Left cardiac atrium (tissue), 4 donors: Measurements from ENCODE around the gene PDE8A. TPM values are rescaled to one million over a fixed set of nuclear protein-coding genes. Genes with fewer than 3 reads are reported as not detected.

Experiments
- ATAC-seq, 2 donors: fragments of 200-7000 bp; cut with Tn5 transposase; one replicate each; pipeline ENCODE4 v1.9.1; 2020; ENCODE audit warnings: mild to moderate bottlenecking in 2 of 2, moderate library complexity in 2 of 2
- DNase-seq: peaks from one replicate; pipeline ENCODE4 v3.0.0-alpha.2; 2020
- intact Hi-C, 2 donors: fragments of 100-400 bp; cut with DNase I; formaldehyde crosslinking; loops; one replicate each; pipeline versions ENCODE4 v1.14.1 to v1.15.1; 2022 to 2023
- total RNA-seq, 2 donors: library from RNA; stranded (reverse); fragmentation: NEBNext Ultra II Directional; extraction: Animal tissue kit (Norgen Biotek cat#: 25700); gene quantifications; one replicate each; pipeline ENCODE4 v1.2.1, GENCODE V29; 2021
- donor health status: DM: no; HTN: yes; CAD: no.
- donor health status: DM: no; HTN: yes; CAD: no; lungs with severe emphysema.
- donor health status: DM: yes; HTN: yes; CAD: no.
- donor health status: Dilated cardiomyopathy.

Gene PDE8A
- total RNA-seq, 2 donors from 2014 or later, result 21.1 to 26.3 TPM

GRCh38 chr15:85044894-85045293, 63.2 kb downstream of the PDE8A start:
- ATAC-seq (no peak), DNase-seq (no peak)
- intact Hi-C loops, result loop anchor here (1.0 to 10.0 kb wide), 5 partner anchors 47 to 450 kb away; partner anchors contain the start of gene PDE8A (in 1 of the 2)

DNA sequence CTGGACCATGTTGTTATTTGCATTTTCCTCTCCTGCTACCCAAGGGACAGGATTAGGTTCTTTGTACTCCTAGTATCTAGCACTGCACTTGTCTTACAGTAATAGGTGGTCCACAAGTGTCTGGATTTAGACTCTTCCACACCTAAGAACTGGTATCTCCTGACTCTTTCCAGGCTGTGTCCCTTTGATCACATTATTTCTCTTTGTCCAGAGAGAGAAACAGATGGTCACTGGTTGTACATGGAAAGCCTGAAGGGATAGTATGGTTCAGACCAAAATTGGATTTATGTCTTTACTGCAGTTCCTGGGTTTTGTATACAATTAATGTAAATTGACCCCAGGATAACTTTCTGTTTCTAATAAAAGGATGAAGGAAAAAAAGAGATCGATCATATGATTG, 64.0 kb downstream of the PDE8A start:
- DNase-seq (no peak), ATAC-seq (no peak)
- intact Hi-C loops, result loop anchor here in 1 of 2 donors (5.0 to 10.0 kb wide), 2 partner anchors 63 to 451 kb away; partner anchors contain the start of gene PDE8A

DNA sequence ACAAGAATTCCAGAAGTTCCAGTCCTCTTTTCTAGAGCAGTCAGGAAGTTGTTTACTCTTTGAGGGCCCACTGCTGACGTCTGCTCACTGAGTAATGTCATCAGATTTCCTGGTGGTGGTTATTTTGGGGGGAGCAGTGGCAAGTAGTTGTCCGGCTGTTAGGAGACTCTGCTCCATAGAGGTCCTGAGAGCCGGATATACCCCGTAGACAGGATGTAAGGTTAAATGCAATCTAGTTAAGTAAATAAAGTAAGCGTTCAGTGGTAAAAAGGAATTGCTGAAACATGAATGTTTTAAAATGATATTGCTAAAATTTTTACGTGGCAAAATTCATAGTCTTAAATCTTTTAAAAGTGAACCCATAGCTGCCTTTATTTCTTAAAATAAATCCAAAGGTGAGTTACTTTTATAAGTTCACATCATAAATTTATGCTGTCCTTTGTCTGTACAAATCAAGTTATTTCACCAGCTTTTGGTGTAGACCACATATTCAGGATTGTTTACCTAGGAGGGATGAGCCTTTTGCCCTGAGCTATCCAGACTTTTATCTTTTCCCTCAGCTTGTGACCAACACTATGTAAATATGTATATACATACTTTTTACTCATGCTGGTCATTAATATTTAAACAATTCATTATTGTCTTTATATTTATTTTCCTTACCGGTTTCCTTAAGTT, 65.8 kb downstream of the PDE8A start:
- intact Hi-C loops, result loop anchor here in 1 of 2 donors (5.0 to 10.0 kb wide), 2 partner anchors 65 to 453 kb away; partner anchors contain the start of gene PDE8A
- DNase-seq (peak; percentile 33), ATAC-seq (peak; percentile 81 to 91)

GRCh38 chr15:85048430-85048829, 66.8 kb downstream of the PDE8A start:
- ATAC-seq (no peak), DNase-seq (no peak)
- intact Hi-C loops, result loop anchor here in 1 of 2 donors (5.0 to 10.0 kb wide), 2 partner anchors 66 to 454 kb away; partner anchors contain the start of gene PDE8A

DNA sequence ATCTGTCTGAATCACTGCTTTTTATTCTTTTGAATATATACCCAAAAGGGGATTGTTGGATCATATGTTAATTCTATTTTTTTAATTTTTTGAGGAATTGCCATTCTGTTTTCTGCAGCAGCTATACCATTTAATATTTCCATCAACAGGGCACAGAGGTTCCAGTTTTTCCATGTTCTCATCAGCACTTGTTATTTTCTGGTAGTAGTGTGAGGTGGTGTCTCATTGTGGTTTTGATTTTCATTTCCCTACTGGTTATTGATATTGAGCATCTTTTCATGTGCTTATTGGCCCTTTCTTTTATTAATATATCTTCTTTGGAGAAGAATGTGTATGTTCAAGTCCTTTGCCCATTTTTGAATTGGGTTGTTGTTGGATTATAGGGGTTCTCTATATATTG, 68.1 kb downstream of the PDE8A start:
- no peak for DNase-seq
- intact Hi-C loops, result loop anchor here in 1 of 2 donors (5.0 to 10.0 kb wide), 2 partner anchors 68 to 455 kb away; partner anchors contain the start of gene PDE8A
- no peak for ATAC-seq

- ATAC-seq (no peak), DNase-seq (no peak)
- intact Hi-C loops, result no loop called here
These were observed 78.1 kb downstream of the PDE8A start for GRCh38 chr15:85059734-85060133.

DNA sequence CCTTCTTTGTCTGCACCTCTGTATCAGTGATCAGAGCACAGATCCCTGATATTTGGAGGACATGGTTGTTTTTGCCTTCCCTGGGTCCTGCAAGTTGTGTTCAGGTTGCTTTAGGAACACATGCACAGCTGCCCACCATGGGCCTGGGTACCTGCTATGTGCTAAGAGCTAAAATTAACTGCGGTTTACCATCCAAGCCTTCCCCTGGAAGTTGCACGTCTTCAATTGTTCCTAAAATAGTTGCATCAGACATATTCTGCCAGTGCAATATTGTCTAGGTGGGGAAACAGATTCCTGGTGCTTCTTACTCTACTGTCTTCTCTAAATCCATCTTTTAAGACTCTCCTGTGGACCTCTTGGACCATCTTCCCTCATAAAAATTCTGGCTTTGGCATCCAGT, 80.9 kb downstream of the PDE8A start:
- intact Hi-C loops, result no loop called here
- DNase-seq (no peak), ATAC-seq (no peak)

DNA sequence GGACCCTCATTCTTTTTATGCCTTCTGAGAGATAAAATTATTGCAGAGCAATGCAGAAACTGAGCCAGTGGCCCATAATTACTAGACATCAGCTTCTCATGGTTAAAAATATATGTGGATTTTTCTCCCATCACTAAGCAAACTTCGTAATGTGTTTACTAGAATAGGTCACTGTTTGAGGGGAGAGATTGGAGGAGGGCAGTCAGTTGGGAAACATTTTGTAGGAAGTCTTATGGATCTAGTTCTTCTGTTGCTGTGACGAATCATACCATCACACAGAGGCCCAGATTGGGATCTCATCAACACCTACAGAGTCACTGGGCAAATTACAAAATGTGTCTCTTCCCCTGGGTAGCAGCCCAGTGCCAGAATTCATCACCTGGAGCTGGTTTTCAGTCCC, 81.4 kb downstream of the PDE8A start:
- intact Hi-C loops, result no loop called here
- no peak for DNase-seq
- no peak for ATAC-seq

DNA sequence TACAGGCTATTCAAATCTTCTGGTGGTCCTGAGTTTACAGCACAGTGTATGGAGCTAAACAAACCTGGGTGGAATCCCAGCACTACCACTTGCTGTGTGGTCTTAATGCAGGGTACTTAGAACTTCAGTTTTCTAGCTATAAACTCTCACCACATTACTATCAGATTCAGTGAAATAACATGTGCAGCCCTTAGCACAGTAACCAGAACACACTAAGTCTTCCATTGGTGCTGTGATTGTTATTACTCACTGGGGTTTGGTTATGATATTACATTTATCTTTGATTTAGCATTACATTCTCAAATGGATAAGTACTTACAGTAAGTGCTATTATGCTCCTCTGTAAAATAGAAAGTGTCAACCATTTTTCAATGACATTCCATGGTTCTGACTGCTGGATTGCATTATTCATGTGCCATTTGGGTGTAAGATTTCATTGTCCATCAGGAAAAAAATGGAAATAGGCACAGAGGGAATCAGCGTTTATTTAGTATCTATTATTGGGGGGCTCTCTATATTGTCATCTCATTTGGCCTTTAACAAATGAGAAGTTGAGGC, 81.9 kb downstream of the PDE8A start:
- intact Hi-C loops, result no loop called here
- DNase-seq (no peak), ATAC-seq (no peak)

GRCh38 chr15:85064710-85065109, 83.1 kb downstream of the PDE8A start:
- ATAC-seq, result no peak
- intact Hi-C loops, result no loop called here
- DNase-seq, result no peak

GRCh38 chr15:85071061-85071460, 89.4 kb downstream of the PDE8A start:
- ATAC-seq, result no peak
- no peak for DNase-seq
- intact Hi-C loops, result no loop called here

GRCh38 chr15:85071504-85071903, 89.8 kb downstream of the PDE8A start:
- no peak for DNase-seq
- intact Hi-C loops, result no loop called here
- ATAC-seq, result no peak

DNA sequence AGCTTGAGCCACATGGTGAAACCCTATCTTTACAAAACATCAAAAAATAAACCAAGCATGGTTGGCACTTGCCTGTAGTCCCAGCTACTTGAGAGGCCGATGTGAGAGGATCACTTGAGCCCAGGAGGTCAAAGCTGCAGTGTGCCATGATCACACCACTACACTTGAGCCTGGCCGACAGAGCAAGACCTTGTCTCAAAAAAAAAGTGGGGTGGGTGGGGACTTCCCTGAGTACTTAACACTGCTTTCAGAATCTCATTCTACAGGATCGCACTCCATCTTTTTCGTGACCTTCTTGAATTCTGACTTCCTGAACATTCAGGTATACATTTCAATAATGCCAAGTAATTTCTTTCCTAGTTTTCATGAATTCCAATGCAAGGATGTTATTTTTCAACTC, 91.3 kb downstream of the PDE8A start:
- ATAC-seq (no peak), DNase-seq (no peak)
- intact Hi-C loops, result no loop called here

- no peak for DNase-seq
- intact Hi-C loops, result no loop called here
- ATAC-seq, result peak in 1 of 2 donors; percentile 61
These were observed 92.0 kb downstream of the PDE8A start for GRCh38 chr15:85073556-85074194.

- ATAC-seq (no peak), DNase-seq (no peak)
- intact Hi-C loops, result no loop called here
These were observed 105.2 kb downstream of the PDE8A start for GRCh38 chr15:85086855-85087254.

GRCh38 chr15:85088300-85088699, 106.6 kb downstream of the PDE8A start:
- no peak for DNase-seq
- no peak for ATAC-seq
- intact Hi-C loops, result no loop called here

- ATAC-seq (no peak), DNase-seq (no peak)
- intact Hi-C loops, result loop anchor here in 1 of 2 donors (5.0 kb wide), 1 partner anchor 48 kb away; no protein-coding TSS in a partner anchor
These were observed 108.4 kb downstream of the PDE8A start for GRCh38 chr15:85089929-85090597.

DNA sequence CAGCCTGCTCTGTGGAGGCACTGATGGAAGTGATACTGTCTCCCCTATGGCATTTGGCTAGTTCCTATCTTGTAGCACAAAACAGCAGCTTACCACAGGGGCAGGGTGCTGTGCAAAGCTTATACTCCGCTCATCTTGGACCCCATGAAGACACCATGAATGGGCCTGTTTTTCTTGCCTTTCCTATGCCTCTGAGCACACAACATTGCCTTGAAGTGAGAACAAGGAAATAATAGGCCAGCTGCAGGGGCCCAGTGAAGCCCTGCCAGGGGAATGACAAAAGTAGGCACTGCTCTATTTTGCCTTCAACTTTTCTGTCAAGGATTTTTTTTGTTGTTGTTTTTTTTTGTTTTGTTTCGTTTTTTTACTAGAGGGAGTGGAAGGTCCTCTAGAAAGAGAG, 110.3 kb downstream of the PDE8A start:
- ATAC-seq, result no peak
- DNase-seq, result no peak
- intact Hi-C loops, result loop anchor here in 1 of 2 donors (5.0 kb wide), 1 partner anchor 50 kb away; no protein-coding TSS in a partner anchor

DNA sequence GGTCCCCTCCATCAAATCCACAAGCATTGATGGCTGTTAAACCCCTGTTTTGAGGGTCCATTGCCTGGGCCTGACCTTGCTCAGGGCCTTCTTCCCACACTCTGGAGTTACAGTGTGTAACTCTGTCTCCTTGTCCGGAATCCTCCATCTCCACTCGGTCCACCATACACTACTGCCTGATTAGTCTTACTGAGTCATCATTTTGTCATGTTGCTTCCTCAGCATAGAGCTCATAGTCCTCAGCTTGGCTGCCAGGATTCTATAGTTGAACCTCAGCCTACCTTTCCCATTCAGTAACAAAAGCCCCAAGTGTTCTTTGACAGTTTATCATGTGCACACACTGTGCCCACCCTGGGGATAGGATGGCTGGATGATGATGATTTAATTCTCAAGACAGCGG, 113.0 kb downstream of the PDE8A start:
- ATAC-seq (no peak), DNase-seq (no peak)
- intact Hi-C loops, result loop anchor here in 1 of 2 donors (5.0 kb wide), 1 partner anchor 52 kb away; no protein-coding TSS in a partner anchor

DNA sequence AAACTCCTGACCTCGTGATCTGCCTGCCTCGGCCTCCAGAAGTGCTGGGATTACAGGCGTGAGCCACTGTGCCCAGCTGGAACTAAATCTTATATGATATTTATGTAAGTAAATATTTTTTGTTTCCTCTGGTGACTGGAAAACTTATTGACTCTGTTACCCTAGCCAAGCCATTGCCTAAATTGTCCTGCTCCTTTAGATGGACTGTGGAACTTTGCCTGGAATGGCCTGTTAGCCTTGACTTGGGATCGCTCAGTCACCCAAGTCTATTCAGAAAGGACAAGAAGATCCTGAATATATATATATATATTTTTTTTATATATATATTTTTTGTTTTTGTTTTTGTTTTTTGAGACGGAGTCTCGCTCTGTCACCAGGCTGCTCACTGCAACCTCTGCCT, 113.9 kb downstream of the PDE8A start:
- DNase-seq (no peak), ATAC-seq (no peak)
- intact Hi-C loops, result no loop called here
